Stimulated activated CD8-positive, alpha-beta memory T cell treated with anti-CD3 and anti-CD28 coated beads, Interleukin-2, amount 100 ng/mL, for 1 hour (primary cell): ENCODE results near the gene CADPS.

Experiments used
- DNase-seq, 2 donors: peaks; one replicate each; pipeline ENCODE4 v3.0.0-alpha.2; 2020; ENCODE audit warnings: low read depth in 2 of 2

The CADPS gene

GRCh38 chr3:62502315-62503300, 372.6 kb downstream of the CADPS start:
- DNase-seq, result no peak

- no peak for DNase-seq
Measured at GRCh38 chr3:62501289-62501668, 373.9 kb downstream of the CADPS start.

- no peak for DNase-seq
Measured at GRCh38 chr3:62500556-62501288, 374.5 kb downstream of the CADPS start.

GRCh38 chr3:62497156-62497555, 378.1 kb downstream of the CADPS start:
- DNase-seq, result no peak

GRCh38 chr3:62496503-62496902, 378.7 kb downstream of the CADPS start:
- no peak for DNase-seq

GRCh38 chr3:62493109-62493801, 382.0 kb downstream of the CADPS start:
- no peak for DNase-seq

- no peak for DNase-seq
Measured at GRCh38 chr3:62482961-62483360, 392.3 kb downstream of the CADPS start.

GRCh38 chr3:62481962-62482361, 393.3 kb downstream of the CADPS start:
- DNase-seq, result no peak

GRCh38 chr3:62480056-62480455, 395.2 kb downstream of the CADPS start:
- no peak for DNase-seq

- DNase-seq, result no peak
Measured at GRCh38 chr3:62479326-62479725, 395.9 kb downstream of the CADPS start.

GRCh38 chr3:62475306-62475705, 399.9 kb downstream of the CADPS start:
- no peak for DNase-seq

- DNase-seq, result no peak
Measured at GRCh38 chr3:62467966-62468722, 407.1 kb downstream of the CADPS start.

GRCh38 chr3:62462788-62463187, 412.4 kb downstream of the CADPS start:
- no peak for DNase-seq

- no peak for DNase-seq
Measured at GRCh38 chr3:62462104-62462762, 413.0 kb downstream of the CADPS start.

- DNase-seq, result no peak
Measured at GRCh38 chr3:62454916-62455315, 420.3 kb downstream of the CADPS start.

GRCh38 chr3:62453448-62453847, 421.8 kb downstream of the CADPS start:
- no peak for DNase-seq

GRCh38 chr3:62451211-62451887, 423.9 kb downstream of the CADPS start:
- DNase-seq, result no peak

GRCh38 chr3:62446337-62446940, 428.8 kb downstream of the CADPS start:
- DNase-seq, result no peak

- no peak for DNase-seq
Measured at GRCh38 chr3:62445275-62445674, 429.9 kb downstream of the CADPS start.

- DNase-seq, result no peak
Measured at GRCh38 chr3:62439978-62440377, 435.2 kb downstream of the CADPS start.
